Measurements from ENCODE around the gene ATAD3B.
"Not testable (repeated sequence)": the region's sequence is repeated elsewhere in the genome, so short reads cannot be mapped to it uniquely, and the experiment has no call there.

ATAD3B gene

DNA sequence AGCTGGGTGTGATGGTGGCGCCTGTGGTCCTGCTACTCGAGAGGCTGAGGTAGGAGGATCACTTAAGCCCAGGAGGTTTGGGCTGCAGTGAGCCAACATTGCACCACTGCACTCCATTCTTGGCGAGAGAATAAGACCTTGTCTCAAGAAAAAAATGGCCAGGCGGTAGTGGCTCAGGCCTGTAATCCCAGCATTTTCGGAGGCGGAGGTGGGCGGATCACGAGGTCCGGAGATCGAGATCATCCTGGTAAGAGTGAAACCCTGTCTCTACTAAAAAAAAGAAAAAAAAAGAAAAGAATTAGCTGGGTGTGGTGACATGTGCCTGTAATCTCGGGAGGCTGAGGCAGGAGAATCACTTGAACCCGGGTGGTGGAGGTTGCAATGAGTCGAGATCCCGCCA lies 11.3 kb downstream of the ATAD3B start:
- DNase-seq: no peak

GRCh38 chr1:1483714-1484113 lies 12.1 kb downstream of the ATAD3B start:
- no peak for DNase-seq

GRCh38 chr1:1484976-1485750 lies 13.6 kb downstream of the ATAD3B start:
- DNase-seq: not testable (repeated sequence)

GRCh38 chr1:1485755-1486317 lies 14.3 kb downstream of the ATAD3B start:
- not testable (repeated sequence) for DNase-seq

DNA sequence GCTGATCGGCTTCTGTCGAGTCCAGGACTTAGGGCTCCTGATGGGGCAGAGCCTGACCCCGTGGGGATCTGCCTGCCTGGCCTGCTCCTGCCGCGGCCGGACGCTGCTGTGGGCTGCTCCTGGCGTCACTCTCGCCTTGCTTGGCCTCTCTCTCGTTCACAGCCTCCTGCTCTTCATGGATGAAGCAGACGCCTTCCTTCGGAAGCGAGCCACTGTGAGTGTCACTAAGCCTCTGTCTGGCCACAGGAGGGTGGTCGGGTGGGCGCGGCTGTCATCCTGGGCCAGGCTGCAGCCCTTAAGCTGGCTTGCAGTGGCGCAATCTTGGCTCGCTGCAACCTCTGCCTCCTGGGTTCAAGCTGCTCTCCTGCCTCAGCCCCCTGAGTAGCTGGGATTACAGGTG lies 16.1 kb downstream of the ATAD3B start:
- DNase-seq: no peak

- DNase-seq: no peak
Observed at GRCh38 chr1:1489231-1489630, 17.7 kb downstream of the ATAD3B start.

GRCh38 chr1:1489861-1490260 lies 18.3 kb downstream of the ATAD3B start:
- no peak for DNase-seq

GRCh38 chr1:1490633-1491230 lies 19.2 kb downstream of the ATAD3B start:
- DNase-seq: no peak

GRCh38 chr1:1491601-1492000 lies 20.0 kb downstream of the ATAD3B start:
- DNase-seq: no peak

- not testable (repeated sequence) for DNase-seq
Observed at GRCh38 chr1:1494311-1494710, 22.7 kb downstream of the ATAD3B start.

- not testable (repeated sequence) for DNase-seq
Observed at GRCh38 chr1:1495461-1495975, 24.0 kb downstream of the ATAD3B start.

DNA sequence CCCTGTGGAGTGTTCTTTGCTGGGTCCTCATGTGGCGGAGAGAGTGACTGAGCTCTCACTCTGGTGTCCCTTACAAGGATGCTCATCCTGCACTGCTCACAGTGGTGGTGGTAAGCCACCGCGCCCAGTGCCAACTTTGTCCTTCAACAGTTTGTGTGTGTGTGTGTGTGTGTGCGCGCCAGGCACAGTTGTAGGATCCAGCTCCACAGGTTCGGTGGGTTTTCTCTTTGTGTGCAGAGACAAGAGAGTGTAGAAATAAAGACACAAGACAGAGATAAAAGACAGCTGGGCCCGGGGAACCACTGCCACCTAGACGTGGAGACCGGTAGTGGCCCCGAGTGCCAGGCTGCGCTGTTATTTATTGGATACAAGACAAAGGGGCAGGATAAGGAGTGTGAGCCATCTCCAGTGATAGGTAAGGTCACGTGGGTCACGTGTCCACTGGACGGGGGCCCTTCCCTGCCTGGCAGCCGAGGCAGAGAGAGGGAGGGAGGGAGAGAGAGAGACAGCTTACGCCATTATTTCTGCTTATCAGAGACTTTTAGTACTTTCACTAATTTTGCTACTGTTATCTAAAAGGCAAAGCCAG lies 33.3 kb downstream of the ATAD3B start:
- peak; percentile 85 for DNase-seq

- DNase-seq: peak; percentile 49
Observed at GRCh38 chr1:1505366-1505798, 33.8 kb downstream of the ATAD3B start.

DNA sequence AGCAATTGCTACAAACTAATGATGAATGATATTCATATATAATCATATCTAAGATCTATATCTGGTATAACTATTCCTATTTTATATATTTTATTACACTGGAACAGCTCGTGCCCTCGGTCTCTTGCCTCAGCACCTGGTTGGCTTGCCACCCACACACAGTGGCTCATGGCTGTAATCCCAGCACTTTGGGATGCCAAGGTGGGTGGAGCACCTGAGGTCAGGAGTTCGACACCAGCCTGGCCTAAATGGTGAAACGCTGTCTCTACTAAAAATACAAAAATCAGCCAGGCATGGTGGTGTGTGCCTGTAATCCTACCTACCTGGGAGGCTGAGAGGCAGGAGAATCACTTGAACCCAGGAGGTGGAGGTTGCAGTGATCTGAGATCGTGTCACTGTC lies 34.2 kb downstream of the ATAD3B start:
- DNase-seq: not testable (repeated sequence)

- no peak for DNase-seq
Observed at GRCh38 chr1:1507305-1507704, 35.7 kb downstream of the ATAD3B start.

DNA sequence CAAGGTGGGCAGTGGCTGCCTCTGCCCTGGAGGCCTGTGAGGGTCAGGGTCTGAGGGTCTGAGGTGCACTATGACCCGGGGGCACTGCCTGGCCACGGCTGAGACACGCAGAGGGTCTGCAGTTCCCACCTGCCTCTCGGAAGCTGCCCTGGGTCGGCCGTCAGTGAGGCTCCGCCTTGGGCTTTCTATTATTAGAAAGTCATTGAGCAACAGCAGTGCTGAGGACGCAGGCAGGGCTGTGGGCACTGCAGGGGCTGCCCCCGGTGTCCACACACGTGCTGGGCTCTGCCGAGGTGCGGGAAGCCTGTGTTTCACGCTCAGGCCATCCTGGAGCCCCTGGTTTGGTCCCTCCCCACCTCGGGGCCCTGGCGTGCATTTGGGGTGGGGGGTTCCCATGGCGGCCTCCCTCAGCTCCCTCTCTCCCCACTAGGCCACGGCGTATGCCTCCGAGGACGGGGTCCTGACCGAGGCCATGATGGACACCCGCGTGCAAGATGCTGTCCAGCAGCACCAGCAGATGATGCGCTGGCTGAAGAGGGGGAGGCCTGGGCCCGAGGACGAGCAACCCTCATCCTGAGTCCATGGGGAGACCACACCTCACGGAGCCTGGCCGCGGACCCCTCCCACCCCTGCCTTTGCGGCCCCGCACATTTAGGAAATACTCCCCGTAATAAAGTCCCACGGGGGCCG lies 37.4 kb downstream of the ATAD3B start:
- DNase-seq: not testable (repeated sequence)

GRCh38 chr1:1509465-1509850 lies 37.9 kb downstream of the ATAD3B start:
- DNase-seq: not testable (repeated sequence)

GRCh38 chr1:1510912-1511532 lies 39.5 kb downstream of the ATAD3B start:
- peak; percentile 13 for DNase-seq

DNA sequence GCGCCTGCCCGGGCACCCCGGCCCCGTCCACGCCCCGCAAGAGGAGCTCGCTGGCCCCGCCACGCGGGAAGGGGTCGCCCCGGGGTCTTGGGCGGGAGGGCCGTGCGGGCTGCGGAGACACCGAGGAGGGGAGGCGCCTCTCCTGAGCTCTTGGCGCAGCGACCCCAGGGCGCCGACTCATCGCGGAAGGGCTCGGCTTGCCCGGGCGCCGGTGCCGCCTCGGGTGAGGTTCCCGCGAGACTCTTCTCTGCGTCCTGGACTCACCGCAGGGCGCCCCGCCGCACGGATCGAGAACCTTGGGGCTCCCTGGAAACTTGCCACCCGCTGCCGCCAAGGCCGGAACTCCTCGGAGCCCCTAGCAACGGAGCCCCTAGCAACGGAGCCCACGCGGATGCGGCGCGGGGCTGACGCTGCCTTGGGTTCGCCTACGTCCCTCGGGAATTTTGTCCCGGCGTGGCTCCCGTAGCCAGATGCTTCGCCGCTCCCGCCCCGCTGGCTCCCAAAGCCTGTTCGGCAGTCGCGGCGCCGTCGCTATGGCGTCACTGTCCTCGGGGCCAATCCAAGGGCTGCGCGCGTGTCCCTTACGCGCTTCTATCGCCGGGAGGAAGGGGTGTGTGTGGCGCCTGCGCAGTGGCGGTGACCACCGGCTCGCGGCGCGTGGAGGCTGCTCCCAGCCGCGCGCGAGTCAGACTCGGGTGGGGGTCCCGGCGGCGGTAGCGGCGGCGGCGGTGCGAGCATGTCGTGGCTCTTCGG lies 40.1 kb downstream of the ATAD3B start, which contains the start of gene ATAD3A:
ATAD3A (plus strand) TSS at position 630 of the 753 bp plus-strand sequence; CDS start at position 737, 107 bp downstream.
- peak; percentile 96 for DNase-seq

DNA sequence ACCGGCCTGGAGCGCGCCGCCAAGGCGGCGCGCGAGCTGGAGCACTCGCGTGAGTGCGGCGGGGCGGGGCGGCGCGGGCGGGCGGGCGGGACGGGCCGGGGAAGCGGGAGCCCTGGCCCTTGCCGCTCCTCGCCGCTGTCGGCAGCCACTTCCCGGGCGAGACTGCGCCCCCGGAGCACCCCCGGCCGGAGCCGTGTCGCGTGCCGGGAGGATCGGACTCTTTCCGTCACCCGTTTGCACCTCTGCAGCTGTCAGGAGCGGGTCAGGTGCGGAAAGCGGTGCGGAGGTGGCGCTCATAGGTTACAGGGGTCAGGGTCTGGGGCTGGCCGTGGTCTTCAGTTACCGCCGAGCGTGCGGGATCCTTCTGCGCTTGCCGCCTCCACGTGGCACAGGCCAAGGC lies 40.9 kb downstream of the ATAD3B start:
- DNase-seq: peak; percentile 20

DNA sequence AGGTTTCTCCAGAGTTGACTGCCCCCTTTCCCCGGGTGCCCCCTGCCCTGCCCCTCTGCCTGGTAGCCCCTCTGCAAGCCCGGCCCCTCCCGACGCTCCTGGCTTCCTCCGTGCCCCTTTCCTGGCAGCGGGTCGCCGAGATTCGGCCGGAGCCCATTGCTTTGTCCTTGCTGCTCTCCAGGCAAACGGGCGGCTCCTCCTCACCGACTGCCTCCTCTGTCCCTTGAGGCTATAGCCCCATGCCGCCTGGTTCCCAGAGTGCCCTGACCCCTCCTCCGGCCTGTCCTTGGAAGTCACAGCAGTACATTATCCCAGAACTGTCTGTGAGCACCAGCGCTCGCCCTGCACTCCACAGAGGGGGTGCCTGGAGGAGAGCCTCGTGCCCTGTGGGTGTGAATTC lies 42.1 kb downstream of the ATAD3B start:
- DNase-seq: not testable (repeated sequence)

Data from CD4-positive, alpha-beta T cell treated with Interleukin-21 for 1 hour (primary cell).